ENCODE data around the gene SLC37A3. TPM values are rescaled to one million over a fixed set of nuclear protein-coding genes. Genes with fewer than 3 reads are reported as not detected.

Gene SLC37A3, protein sequence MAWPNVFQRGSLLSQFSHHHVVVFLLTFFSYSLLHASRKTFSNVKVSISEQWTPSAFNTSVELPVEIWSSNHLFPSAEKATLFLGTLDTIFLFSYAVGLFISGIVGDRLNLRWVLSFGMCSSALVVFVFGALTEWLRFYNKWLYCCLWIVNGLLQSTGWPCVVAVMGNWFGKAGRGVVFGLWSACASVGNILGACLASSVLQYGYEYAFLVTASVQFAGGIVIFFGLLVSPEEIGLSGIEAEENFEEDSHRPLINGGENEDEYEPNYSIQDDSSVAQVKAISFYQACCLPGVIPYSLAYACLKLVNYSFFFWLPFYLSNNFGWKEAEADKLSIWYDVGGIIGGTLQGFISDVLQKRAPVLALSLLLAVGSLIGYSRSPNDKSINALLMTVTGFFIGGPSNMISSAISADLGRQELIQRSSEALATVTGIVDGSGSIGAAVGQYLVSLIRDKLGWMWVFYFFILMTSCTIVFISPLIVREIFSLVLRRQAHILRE
- total RNA-seq: 23.8 and 37.0 TPM in 2 replicates

DNA sequence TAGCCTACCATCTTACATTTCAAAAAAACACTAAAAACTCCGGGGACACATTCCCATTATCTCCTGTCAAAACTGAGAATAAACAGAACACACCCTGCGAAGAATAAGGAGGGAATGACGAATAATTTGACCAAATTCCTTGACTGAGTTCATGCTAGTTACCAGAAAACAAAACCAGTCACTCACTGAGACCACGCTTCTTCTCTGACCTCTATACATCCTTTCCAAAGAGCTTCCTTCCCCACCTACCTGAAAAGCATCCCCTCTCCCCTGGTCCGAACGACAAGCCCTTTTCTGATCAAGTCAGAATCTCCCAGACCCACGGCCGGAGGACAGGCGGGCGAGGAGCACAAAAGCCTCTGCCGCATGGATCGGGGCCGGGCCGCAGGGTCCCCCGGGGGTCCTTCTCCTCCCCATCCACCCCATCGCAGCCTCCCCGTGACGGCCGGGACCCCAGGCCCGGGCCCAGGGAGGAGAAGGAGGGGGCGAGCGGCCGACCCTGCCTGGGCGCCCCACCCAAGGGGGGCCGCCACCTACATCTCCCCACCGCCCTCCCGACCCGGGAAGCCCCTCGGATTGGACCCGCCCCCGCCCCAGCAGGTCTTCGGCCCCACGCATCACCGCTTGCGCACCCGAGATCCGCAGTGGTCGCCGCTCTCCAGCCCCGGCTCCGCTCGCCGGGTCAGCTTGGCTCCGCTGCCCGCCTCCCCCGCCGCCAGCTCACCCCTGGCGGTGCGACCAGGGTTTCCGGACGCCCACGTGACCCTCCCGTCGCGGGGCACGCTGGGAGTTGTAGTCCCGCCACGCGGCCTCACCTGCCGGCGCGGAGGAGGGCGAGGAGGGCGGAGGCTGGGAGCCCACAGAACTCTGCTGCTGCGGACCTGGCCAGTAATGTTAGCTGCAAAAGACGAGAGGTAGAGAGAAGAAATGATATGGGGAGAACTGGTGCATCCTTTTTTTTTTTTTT is at the start of gene SLC37A3:
TSS of gene SLC37A3 (minus strand) at position 747 of the 967 bp plus-strand sequence. CDS start 16,004 bp downstream, outside the sequence.

DNA sequence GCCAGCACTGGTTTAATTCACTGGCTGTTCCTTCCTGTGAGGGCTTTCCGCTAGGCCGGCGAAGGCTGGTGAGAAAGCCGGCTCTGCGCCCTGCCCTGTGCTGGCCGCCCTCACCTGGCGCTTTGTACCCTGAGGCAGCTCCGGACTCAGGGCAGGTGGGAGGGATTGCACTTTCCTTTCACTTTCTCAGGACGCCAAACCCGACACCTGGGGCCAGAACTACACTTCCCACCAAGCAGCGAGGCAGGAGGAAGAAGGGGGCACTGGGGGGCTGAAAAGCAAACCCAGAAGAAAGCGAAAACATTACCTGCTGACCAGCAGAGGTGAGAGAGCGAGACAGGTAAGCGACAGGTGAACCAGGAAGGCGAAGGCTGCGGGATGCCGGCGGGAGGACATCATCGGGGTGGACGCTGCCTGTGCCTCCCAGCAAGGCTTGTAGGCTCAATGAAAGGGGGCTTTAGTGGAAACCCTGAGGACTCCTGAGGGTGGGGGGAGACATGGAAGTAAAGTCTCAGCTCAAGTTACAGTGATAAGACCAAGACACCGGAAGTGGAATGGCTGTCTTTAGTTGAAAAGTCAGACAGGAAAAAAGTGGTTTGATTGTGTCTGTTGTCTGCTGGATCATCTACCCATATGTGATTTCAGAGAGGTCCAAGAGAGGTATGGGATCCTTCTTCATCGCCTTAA is 5.7 kb upstream of the SLC37A3 start, which contains the start of gene RAB19:
TSS of gene RAB19 (plus strand) at position 181 of the 687 bp plus-strand sequence. CDS start 3,589 bp downstream, outside the sequence.

Other genes starting within 250 kb of the SLC37A3 start
- gene KDM7A, start 221.5 kb downstream of the SLC37A3 start, total RNA-seq: 4.5 and 10.4 TPM in 2 replicates
- 0.15 TPM in 1 of 2 replicates, not detected in the other for gene RAB19, start 5.5 kb upstream of the SLC37A3 start, total RNA-seq
- 38.0 and 44.1 TPM in 2 replicates for gene MKRN1, start 81.0 kb upstream of the SLC37A3 start, total RNA-seq
- 0.08 and 0.91 TPM in 2 replicates for gene DENND2A, start 242.3 kb upstream of the SLC37A3 start, total RNA-seq

All from hair follicular keratinocyte (primary cell).